ENCODE measurements around the gene FOXD4L3.
"Not testable (repeated sequence)": the region's sequence is repeated elsewhere in the genome, so short reads cannot be mapped to it uniquely, and the experiment has no call there.

Gene FOXD4L3

DNA sequence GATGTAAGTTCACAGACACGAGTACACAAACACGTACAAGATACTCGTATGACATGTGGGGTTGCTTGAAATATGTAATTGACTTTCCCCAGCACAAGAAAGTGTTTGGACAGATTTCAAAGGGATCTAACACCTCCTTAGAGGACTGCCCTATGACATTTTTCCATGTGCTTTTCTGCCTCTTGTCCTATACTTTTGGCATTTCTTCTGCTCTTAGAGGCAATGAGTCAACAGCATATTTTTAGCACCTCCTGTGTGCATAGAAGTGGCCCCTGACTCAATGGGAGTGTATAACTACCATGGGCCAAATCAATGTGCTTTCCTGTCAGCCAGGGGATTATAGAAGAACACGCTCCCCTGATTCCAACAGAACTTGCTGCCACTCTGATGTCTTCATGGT lies 49.0 kb downstream of the FOXD4L3 start:
- not testable (repeated sequence) for DNase-seq (ENCODE audit: low read depth, low spot score)

All from activated CD4-positive, CD25-positive, alpha-beta regulatory T cell treated with anti-CD3 and anti-CD28 coated beads, Interleukin-2, amount 50 U/mL, for 16 hours (primary cell).